ENCODE results near the gene CACNA2D3. TPM values are rescaled to one million over a fixed set of nuclear protein-coding genes. Genes with fewer than 3 reads are reported as not detected.

CACNA2D3 gene
- total and polyA plus RNA-seq, 3 experiments from 2014 or later = not detected

GRCh38 chr3:54863366-54863765 lies 741.0 kb downstream of the CACNA2D3 start:
- Mint-ChIP-seq H3K27me3 (no peaks in the 10 kb centered on the region), H3K9me3 (peaks cover 0 to 5% (median 3%) of the 10 kb centered on the region in 5 donors), H3K27ac (no peak overlapping the region), H3K36me3 (no peaks in the 10 kb centered on the region), H3K4me3 (no peak overlapping the region), H3K4me1 (no peaks in the 10 kb centered on the region)
- Histone ChIP-seq H3K4me3 (ENCODE audit: low read length) (no peak overlapping the region), H3K27ac (ENCODE audit: low read depth, low read length) (no peak overlapping the region), H3K9me3 (ENCODE audit: low read length) (no peaks in the 10 kb centered on the region), H3K4me1 (ENCODE audit: insufficient read depth, low read length) (no peaks in the 10 kb centered on the region), H3K27me3 (ENCODE audit: insufficient read depth, low read length, poor library complexity, severe bottlenecking) (no peaks in the 10 kb centered on the region), H3K36me3 (ENCODE audit: insufficient read depth, low read length) (no peaks in the 10 kb centered on the region)
- no peak for DNase-seq
- POLR2A ChIA-PET = no interaction called here
- CTCF ChIA-PET = no interaction called here

- Histone ChIP-seq H3K27me3 (ENCODE audit: insufficient read depth, low read length, poor library complexity, severe bottlenecking) (no peaks in the 10 kb centered on the region), H3K4me1 (ENCODE audit: insufficient read depth, low read length) (no peaks in the 10 kb centered on the region), H3K36me3 (ENCODE audit: insufficient read depth, low read length) (no peaks in the 10 kb centered on the region), H3K4me3 (ENCODE audit: low read length) (no peak overlapping the region), H3K9me3 (ENCODE audit: low read length) (no peaks in the 10 kb centered on the region), H3K27ac (ENCODE audit: low read depth, low read length) (no peak overlapping the region)
- Mint-ChIP-seq H3K9me3 (peaks cover 0 to 5% (median 3%) of the 10 kb centered on the region in 5 donors), H3K4me3 (no peak overlapping the region), H3K36me3 (no peaks in the 10 kb centered on the region), H3K27me3 (no peaks in the 10 kb centered on the region), H3K4me1 (no peaks in the 10 kb centered on the region), H3K27ac (no peak overlapping the region)
- CTCF ChIA-PET = no interaction called here
- DNase-seq = no peak
- POLR2A ChIA-PET = no interaction called here
Measured at GRCh38 chr3:54863786-54864185, 741.4 kb downstream of the CACNA2D3 start.

GRCh38 chr3:54865316-54865715 lies 743.0 kb downstream of the CACNA2D3 start:
- DNase-seq = no peak
- Histone ChIP-seq H3K4me3 (ENCODE audit: low read length) (no peak overlapping the region), H3K9me3 (ENCODE audit: low read length) (no peaks in the 10 kb centered on the region), H3K27ac (ENCODE audit: low read depth, low read length) (no peak overlapping the region), H3K36me3 (ENCODE audit: insufficient read depth, low read length) (no peaks in the 10 kb centered on the region), H3K4me1 (ENCODE audit: insufficient read depth, low read length) (no peaks in the 10 kb centered on the region), H3K27me3 (ENCODE audit: insufficient read depth, low read length, poor library complexity, severe bottlenecking) (no peaks in the 10 kb centered on the region)
- Mint-ChIP-seq H3K27me3 (no peaks in the 10 kb centered on the region), H3K4me3 (no peak overlapping the region), H3K36me3 (no peaks in the 10 kb centered on the region), H3K4me1 (no peaks in the 10 kb centered on the region), H3K27ac (no peak overlapping the region), H3K9me3 (peaks cover 0 to 5% (median 3%) of the 10 kb centered on the region in 5 donors)
- POLR2A ChIA-PET = no interaction called here
- CTCF ChIA-PET = no interaction called here

- ChIA-PET POLR2A (no interaction called here), CTCF (no interaction called here)
- no peaks in the 10 kb centered on the region for H3K27me3 Mint-ChIP-seq
- no peak overlapping the region for H3K4me3 Mint-ChIP-seq
- H3K9me3 ChIP-seq (ENCODE audit: low read length) = no peaks in the 10 kb centered on the region
- H3K27me3 ChIP-seq (ENCODE audit: insufficient read depth, low read length, poor library complexity, severe bottlenecking) = no peaks in the 10 kb centered on the region
- H3K27ac Mint-ChIP-seq = no peak overlapping the region
- H3K27ac ChIP-seq (ENCODE audit: low read depth, low read length) = no peak overlapping the region
- no peak overlapping the region for H3K4me3 ChIP-seq (ENCODE audit: low read length)
- DNase-seq = no peak
- H3K36me3 ChIP-seq (ENCODE audit: insufficient read depth, low read length) = no peaks in the 10 kb centered on the region
- no peaks in the 10 kb centered on the region for H3K4me1 Mint-ChIP-seq
- peaks cover 0 to 5% (median 2%) of the 10 kb centered on the region in 5 donors for H3K9me3 Mint-ChIP-seq
- no peaks in the 10 kb centered on the region for H3K36me3 Mint-ChIP-seq
- H3K4me1 ChIP-seq (ENCODE audit: insufficient read depth, low read length) = no peaks in the 10 kb centered on the region
Measured at GRCh38 chr3:54866251-54866650, 743.9 kb downstream of the CACNA2D3 start.

GRCh38 chr3:54870423-54870822 lies 748.1 kb downstream of the CACNA2D3 start:
- Histone ChIP-seq H3K27me3 (ENCODE audit: insufficient read depth, low read length, poor library complexity, severe bottlenecking) (no peaks in the 10 kb centered on the region), H3K4me1 (ENCODE audit: insufficient read depth, low read length) (no peaks in the 10 kb centered on the region), H3K9me3 (ENCODE audit: low read length) (no peaks in the 10 kb centered on the region), H3K36me3 (ENCODE audit: insufficient read depth, low read length) (no peaks in the 10 kb centered on the region), H3K4me3 (ENCODE audit: low read length) (no peak overlapping the region), H3K27ac (ENCODE audit: low read depth, low read length) (no peak overlapping the region)
- ChIA-PET POLR2A (no interaction called here), CTCF (no interaction called here)
- Mint-ChIP-seq H3K27me3 (no peaks in the 10 kb centered on the region), H3K4me3 (no peak overlapping the region), H3K4me1 (no peaks in the 10 kb centered on the region), H3K36me3 (no peaks in the 10 kb centered on the region), H3K27ac (no peak overlapping the region), H3K9me3 (peaks cover 2 to 12% (median 3%) of the 10 kb centered on the region in 5 donors)
- no peak for DNase-seq

- H3K27ac Mint-ChIP-seq = peak overlapping the region in 1 of 8 donors; percentile 7
- H3K36me3 ChIP-seq (ENCODE audit: insufficient read depth, low read length) = no peaks in the 10 kb centered on the region
- no peaks in the 10 kb centered on the region for H3K27me3 ChIP-seq (ENCODE audit: insufficient read depth, low read length, poor library complexity, severe bottlenecking)
- DNase-seq = no peak
- POLR2A ChIA-PET = no interaction called here
- H3K36me3 Mint-ChIP-seq = no peaks in the 10 kb centered on the region
- H3K27me3 Mint-ChIP-seq = no peaks in the 10 kb centered on the region
- H3K4me1 ChIP-seq (ENCODE audit: insufficient read depth, low read length) = no peaks in the 10 kb centered on the region
- H3K9me3 Mint-ChIP-seq = peaks cover 0 to 16% (median 3%) of the 10 kb centered on the region in 5 donors
- H3K4me1 Mint-ChIP-seq = no peaks in the 10 kb centered on the region
- H3K27ac ChIP-seq (ENCODE audit: low read depth, low read length) = no peak overlapping the region
- CTCF ChIA-PET = no interaction called here
- H3K4me3 ChIP-seq (ENCODE audit: low read length) = no peak overlapping the region
- no peaks in the 10 kb centered on the region for H3K9me3 ChIP-seq (ENCODE audit: low read length)
- no peak overlapping the region for H3K4me3 Mint-ChIP-seq
Measured at GRCh38 chr3:54871867-54872266, 749.5 kb downstream of the CACNA2D3 start.

- Histone ChIP-seq H3K36me3 (ENCODE audit: insufficient read depth, low read length) (no peaks in the 10 kb centered on the region), H3K9me3 (ENCODE audit: low read length) (no peaks in the 10 kb centered on the region), H3K27me3 (ENCODE audit: insufficient read depth, low read length, poor library complexity, severe bottlenecking) (no peaks in the 10 kb centered on the region), H3K27ac (ENCODE audit: low read depth, low read length) (no peak overlapping the region), H3K4me3 (ENCODE audit: low read length) (no peak overlapping the region), H3K4me1 (ENCODE audit: insufficient read depth, low read length) (no peaks in the 10 kb centered on the region)
- ChIA-PET POLR2A (no interaction called here), CTCF (no interaction called here)
- no peak overlapping the region for H3K27ac Mint-ChIP-seq
- no peaks in the 10 kb centered on the region for H3K27me3 Mint-ChIP-seq
- H3K9me3 Mint-ChIP-seq = peaks cover 0 to 14% (median 3%) of the 10 kb centered on the region in 5 donors
- no peaks in the 10 kb centered on the region for H3K36me3 Mint-ChIP-seq
- DNase-seq = no peak
- no peaks in the 10 kb centered on the region for H3K4me1 Mint-ChIP-seq
- no peak overlapping the region for H3K4me3 Mint-ChIP-seq
Measured at GRCh38 chr3:54873059-54874010, 751.0 kb downstream of the CACNA2D3 start.

- Histone ChIP-seq H3K36me3 (ENCODE audit: insufficient read depth, low read length) (no peaks in the 10 kb centered on the region), H3K4me3 (ENCODE audit: low read length) (no peak overlapping the region), H3K27ac (ENCODE audit: low read depth, low read length) (no peak overlapping the region), H3K9me3 (ENCODE audit: low read length) (no peaks in the 10 kb centered on the region), H3K27me3 (ENCODE audit: insufficient read depth, low read length, poor library complexity, severe bottlenecking) (no peaks in the 10 kb centered on the region), H3K4me1 (ENCODE audit: insufficient read depth, low read length) (no peaks in the 10 kb centered on the region)
- no peak overlapping the region for H3K4me3 Mint-ChIP-seq
- ChIA-PET CTCF (no interaction called here), POLR2A (no interaction called here)
- no peak overlapping the region for H3K27ac Mint-ChIP-seq
- H3K9me3 Mint-ChIP-seq = peaks cover 0 to 13% (median 3%) of the 10 kb centered on the region in 5 donors
- H3K36me3 Mint-ChIP-seq = no peaks in the 10 kb centered on the region
- H3K4me1 Mint-ChIP-seq = no peaks in the 10 kb centered on the region
- no peak for DNase-seq
- no peaks in the 10 kb centered on the region for H3K27me3 Mint-ChIP-seq
Measured at GRCh38 chr3:54874816-54875556, 752.6 kb downstream of the CACNA2D3 start.

All from CD8-positive, alpha-beta memory T cell (primary cell).